Thyroid gland (tissue), 4 donors: ENCODE measurements around the gene RBPMS2.

Experiments
- CTCF ChIP-seq, 6 experiments: fragments of 200-600 bp in 3 of 6; fragments of 450-650 bp in 3 of 6; sonication (generic) in 3 of 6; IDR thresholded peaks; one replicate each; pipeline ENCODE4 v1.5.1; 2016 to 2019; ENCODE audit warnings: antibody characterized with exemption in 6 of 6, mild to moderate bottlenecking in 2 of 6, inconsistent platforms in 1 of 6, moderate library complexity in 1 of 6
- POLR2A ChIP-seq, 2 donors: fragments of 450-650 bp; IDR thresholded peaks; one replicate each; pipeline ENCODE4 v1.6.1; 2017; ENCODE audit warnings: antibody characterized with exemption in 2 of 2, mild to moderate bottlenecking in 2 of 2, moderate library complexity in 1 of 2

- TF ChIP-seq CTCF (IDR thresholded peaks at IDR 0.05) (peak; percentile 85 to 99 (median 95)), POLR2A (IDR thresholded peaks at IDR 0.05) (no peak)
Measured at GRCh38 chr15:64731012-64731804, 44.2 kb downstream of the RBPMS2 start.
